GM12865 (cell line): ENCODE results near the gene TWNK.

ENCODE experiments used
- DNase-seq: peaks from one replicate; pipeline ENCODE4 v3.0.0; 2010; ENCODE audit warnings: low read depth
- H3K4me3 ChIP-seq: 2 replicates; pipeline ENCODE4 v1.5.1; 2011; ENCODE audit warnings: mild to moderate bottlenecking, low read depth, low read length, control low read depth
- TF ChIP-seq, protein P1 (sequence below): IDR thresholded peaks from 2 replicates; pipeline ENCODE4 v1.5.1; 2011; ENCODE audit warnings: low read length, control low read depth, low read depth, inconsistent platforms; ENCODE audit not compliant: insufficient read depth; ENCODE audit errors: missing control alignments

Gene TWNK

DNA sequence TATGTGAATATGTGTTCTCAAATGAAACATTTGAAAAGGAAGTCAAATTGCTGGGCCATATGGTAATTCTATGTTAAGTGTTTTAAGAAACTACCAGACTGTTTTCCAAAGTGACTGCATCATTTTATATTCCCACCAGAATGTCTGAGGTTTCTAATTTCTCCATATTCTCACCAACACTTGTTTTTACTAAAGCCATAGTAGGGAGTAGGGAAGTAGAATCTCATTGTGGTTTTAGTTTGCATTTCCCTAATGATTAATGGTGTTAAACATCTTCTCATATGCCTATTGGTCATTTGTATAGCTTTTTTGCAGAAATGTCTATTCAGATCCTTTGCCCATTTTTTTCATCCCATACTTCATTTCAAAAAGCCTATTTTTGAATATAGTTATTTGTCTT, 27.1 kb upstream of the TWNK start:
- H3K4me3 ChIP-seq, result no peak overlapping the region
- no peak for DNase-seq
- TF ChIP-seq, protein P1, sequence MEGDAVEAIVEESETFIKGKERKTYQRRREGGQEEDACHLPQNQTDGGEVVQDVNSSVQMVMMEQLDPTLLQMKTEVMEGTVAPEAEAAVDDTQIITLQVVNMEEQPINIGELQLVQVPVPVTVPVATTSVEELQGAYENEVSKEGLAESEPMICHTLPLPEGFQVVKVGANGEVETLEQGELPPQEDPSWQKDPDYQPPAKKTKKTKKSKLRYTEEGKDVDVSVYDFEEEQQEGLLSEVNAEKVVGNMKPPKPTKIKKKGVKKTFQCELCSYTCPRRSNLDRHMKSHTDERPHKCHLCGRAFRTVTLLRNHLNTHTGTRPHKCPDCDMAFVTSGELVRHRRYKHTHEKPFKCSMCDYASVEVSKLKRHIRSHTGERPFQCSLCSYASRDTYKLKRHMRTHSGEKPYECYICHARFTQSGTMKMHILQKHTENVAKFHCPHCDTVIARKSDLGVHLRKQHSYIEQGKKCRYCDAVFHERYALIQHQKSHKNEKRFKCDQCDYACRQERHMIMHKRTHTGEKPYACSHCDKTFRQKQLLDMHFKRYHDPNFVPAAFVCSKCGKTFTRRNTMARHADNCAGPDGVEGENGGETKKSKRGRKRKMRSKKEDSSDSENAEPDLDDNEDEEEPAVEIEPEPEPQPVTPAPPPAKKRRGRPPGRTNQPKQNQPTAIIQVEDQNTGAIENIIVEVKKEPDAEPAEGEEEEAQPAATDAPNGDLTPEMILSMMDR, result no peak

DNA sequence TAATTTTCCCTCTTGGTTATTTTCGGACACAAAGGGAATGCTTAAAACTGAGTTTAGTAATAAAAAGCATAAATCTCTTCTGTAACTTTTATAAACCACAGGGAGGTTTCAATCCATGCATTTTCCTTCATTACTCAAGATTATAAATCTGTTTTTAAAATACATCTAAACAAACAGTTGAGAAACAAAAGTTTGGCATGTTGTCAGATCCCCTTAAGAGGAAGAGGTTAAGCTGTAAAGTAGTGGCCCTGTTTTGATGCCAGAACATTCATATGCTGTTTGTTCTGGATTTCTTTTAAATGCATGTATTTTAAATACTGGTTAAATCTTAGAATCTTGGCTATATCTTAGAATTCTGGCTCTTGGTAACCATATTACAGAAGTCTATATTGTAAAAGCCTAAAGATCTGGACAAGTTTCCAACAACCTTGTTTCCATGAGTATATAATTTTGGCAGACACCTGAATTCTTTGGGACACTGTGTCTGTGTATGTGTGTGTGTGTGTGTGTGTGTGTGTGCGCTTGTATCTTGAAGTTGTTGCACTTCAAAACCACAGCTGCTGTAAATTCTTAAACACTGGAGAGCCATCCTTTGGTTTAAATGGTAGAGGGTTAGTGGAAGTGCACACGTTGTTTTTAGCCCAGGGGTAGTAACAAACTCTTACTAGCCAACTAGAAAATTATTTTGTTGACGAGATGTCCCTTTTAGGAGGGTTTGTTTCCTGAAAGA, 24.8 kb upstream of the TWNK start:
- DNase-seq, result no peak
- TF ChIP-seq, protein P1, result no peak
- no peak overlapping the region for H3K4me3 ChIP-seq

DNA sequence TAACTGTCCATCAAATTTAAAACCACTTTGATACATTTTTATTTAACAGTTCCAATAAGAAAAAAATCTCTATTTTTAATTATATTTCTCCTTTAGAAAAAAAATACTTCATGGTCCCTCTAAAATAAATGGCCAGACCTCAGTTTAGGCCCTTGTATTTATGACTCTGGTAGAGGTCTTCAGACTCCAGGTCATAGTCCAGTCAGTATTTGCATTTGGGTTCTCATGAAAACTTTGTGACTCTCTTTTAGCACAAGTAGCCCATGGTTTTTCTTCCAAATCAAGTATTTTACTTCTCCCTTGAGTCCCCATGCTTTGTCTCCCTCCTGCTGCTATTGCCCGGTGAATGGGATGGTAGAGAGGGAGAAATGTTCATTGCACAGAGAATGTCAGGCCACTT, 23.5 kb upstream of the TWNK start:
- no peak for DNase-seq

DNA sequence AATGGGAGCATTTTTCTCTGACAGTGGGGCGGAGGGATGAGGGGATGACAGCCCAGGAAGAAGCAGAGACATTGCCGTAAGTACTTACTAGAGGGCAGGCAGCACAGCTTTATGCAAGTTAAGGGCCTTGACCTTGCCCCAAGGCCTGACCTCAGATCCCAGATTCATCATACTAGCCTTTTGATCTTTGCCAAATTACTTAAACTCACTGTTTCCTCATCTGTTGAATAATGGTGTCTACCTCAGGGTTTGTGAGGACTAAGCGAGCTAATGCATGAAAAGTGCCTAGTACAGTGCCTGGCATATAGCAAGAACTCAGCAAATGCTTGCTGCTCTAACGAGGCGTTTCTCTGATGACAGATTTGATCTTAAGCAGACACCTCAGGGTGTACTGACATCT, 21.5 kb upstream of the TWNK start:
- TF ChIP-seq, protein P1, result no peak
- no peak overlapping the region for H3K4me3 ChIP-seq
- no peak for DNase-seq

More for the DNA sequence above, 23.5 kb upstream of the TWNK start:
- TF ChIP-seq, protein P1, result no peak
- H3K4me3 ChIP-seq, result no peak overlapping the region

DNA sequence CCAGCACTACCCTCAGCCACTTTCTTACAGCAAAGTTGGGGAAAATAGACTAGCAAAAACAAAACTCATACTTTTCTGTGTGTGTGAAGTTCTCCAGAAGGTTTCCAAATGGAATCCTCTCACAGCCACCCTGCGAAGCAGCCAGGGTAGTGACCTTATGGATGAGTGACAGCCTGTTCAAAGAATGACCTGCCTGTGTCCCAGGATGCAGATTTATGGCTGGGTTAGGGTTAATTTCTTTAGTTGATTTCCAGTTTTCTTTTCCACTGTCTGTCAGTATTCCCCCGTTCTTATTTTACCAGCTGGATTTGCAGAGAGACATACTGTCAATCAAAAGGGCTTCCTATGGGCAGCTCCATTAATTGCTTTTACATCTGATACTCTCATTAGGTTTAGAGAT, 20.5 kb upstream of the TWNK start:
- no peak for DNase-seq
- TF ChIP-seq, protein P1, result no peak
- no peak overlapping the region for H3K4me3 ChIP-seq

DNA sequence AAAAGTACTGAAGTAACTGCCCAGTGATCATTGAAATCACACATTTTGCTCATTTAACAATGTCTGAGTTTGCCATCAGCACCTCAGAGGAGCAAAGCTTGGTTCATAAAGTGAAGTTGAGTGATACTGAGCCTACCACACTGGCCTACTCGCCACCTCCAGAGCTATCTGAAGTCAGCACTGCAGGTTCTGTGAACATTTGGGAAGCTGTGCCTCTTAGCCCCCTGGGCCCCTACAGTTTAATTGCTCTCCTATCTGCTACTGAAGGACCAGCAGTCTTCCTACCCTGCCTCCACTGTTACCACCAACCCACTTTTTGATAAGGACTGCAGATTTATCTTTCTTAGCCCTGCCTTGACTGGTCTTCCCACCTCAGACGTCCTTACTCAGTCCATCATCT, 20.0 kb upstream of the TWNK start:
- no peak overlapping the region for H3K4me3 ChIP-seq
- DNase-seq, result no peak
- TF ChIP-seq, protein P1, result no peak
